Measurements from ENCODE around the gene USP31. TPM values are rescaled to one million over a fixed set of nuclear protein-coding genes. Genes with fewer than 3 reads are reported as not detected.

The USP31 gene
- total and polyA plus RNA-seq, 2 of the 8 experiments (the other 6 are each of a cell fraction or from before 2014, with no cell fraction given): 6.7 to 19.0 TPM

DNA sequence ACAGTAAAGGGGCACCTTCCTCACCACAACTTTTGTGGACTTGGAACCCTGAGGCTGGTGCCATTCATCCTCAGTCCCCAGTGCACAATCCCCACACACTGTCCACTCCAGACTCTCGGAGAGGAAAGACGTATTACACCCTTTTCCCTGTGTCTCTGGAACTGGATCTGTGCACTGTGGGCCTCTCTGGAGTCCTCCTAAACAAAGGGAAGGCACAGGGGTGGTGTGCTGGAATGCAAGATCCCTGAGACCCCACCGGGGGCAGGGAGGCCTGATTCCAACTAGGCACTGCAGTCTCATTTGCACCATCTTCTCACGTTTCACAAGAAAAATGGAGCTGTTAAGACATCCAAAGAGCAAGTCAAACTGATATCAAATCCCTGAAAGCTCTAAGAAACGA, 89.8 kb downstream of the USP31 start:
- peaks cover 2% of the 10 kb centered on the region; the same call in 1 of the 2 replicates for H3K23me2 ChIP-seq (ENCODE audit: low read depth, low read length)
- H4K20me1 ChIP-seq (replicated peaks in 1 of 2; ENCODE audit: control insufficient read depth in 1 of 2, insufficient read depth in 2 of 2, low read length in 2 of 2): no peaks in the 10 kb centered on the region
- no peak overlapping the region; a peak in 2 of 7 replicates for H3K9ac ChIP-seq (replicated peaks in 1 of 4; ENCODE audit: extremely low read depth in 1 of 4, low read depth in 3 of 4, low read length in 3 of 4)
- H3K18ac ChIP-seq (ENCODE audit: extremely low read depth, low read length): peak overlapping the region; percentile 13; the same call in 1 of the 2 replicates
- no peak overlapping the region for H3K23ac ChIP-seq (ENCODE audit: insufficient read length)
- H2BK5ac ChIP-seq (ENCODE audit: low read depth, low read length): no peak overlapping the region
- H3K9me3 ChIP-seq (ENCODE audit: insufficient read depth in 2 of 2, low read depth in 1 of 2, low read length in 1 of 2): no peaks in the 10 kb centered on the region
- H2BK120ac ChIP-seq (replicated peaks; ENCODE audit: low read depth, low read length): no peak overlapping the region
- 77% methylated on average over 4 of the region's 5 CpGs; no CpG with 5 or more reads in 1 of the 2 experiments for WGBS, 2 experiments (ENCODE audit: extremely low coverage in 1 of 2, insufficient coverage in 1 of 2, insufficient read length in 1 of 2, insufficient replicate concordance in 2 of 2, low coverage in 1 of 2, low lambda C conversion rate in 2 of 2, missing lambda C conversion rate in 1 of 2)
- H3K36me3 ChIP-seq (ENCODE audit: control insufficient read depth in 2 of 4, insufficient read depth in 4 of 4, low read length in 3 of 4): no peaks in the 10 kb centered on the region
- H4K91ac ChIP-seq (replicated peaks; ENCODE audit: insufficient read length, low read length): no peak overlapping the region
- no peak overlapping the region for H4K5ac ChIP-seq (ENCODE audit: insufficient read length, low read depth, low read length)
- peaks cover 0 to 13% (median 8%) of the 10 kb centered on the region in 4 experiments; a peak in 3 of 7 replicates for H3K4me1 ChIP-seq (replicated peaks in 1 of 4; ENCODE audit: control insufficient read depth in 3 of 4, insufficient read depth in 4 of 4, low read length in 3 of 4)
- DNase-seq (ENCODE audit: low read depth in 1 of 2, low spot score in 2 of 2) (no peak), FAIRE-seq (no peak)
- H3K14ac ChIP-seq (ENCODE audit: insufficient read length): no peak overlapping the region
- H3K27ac ChIP-seq (ENCODE audit: low read depth, low read length): no peak overlapping the region
- H4K8ac ChIP-seq (ENCODE audit: extremely low read depth, insufficient read depth, low read length): no peak overlapping the region
- H3K4ac ChIP-seq (replicated peaks; ENCODE audit: insufficient read length, low read depth, low read length): no peak overlapping the region
- no peak overlapping the region for H2BK20ac ChIP-seq (ENCODE audit: low read length)
- no peaks in the 10 kb centered on the region for H3K27me3 ChIP-seq (replicated peaks in 1 of 4; ENCODE audit: control insufficient read depth in 3 of 4, extremely low read depth in 1 of 4, insufficient read depth in 3 of 4, low read length in 3 of 4)
- ChIA-PET POLR2A (ENCODE audit: partially characterized antibody) (no interaction called here), CTCF (ENCODE audit: partially characterized antibody) (interaction anchor here (0.6 to 3.9 kb wide), 32 partner anchors 11 to 376 kb away, joined by 3 to 22 read pairs (median 4); no protein-coding TSS in a partner anchor)
- H3K56ac ChIP-seq (replicated peaks; ENCODE audit: insufficient read length, low read depth, low read length): no peak overlapping the region
- peak overlapping the region; percentile 56; the same call in 1 of the 2 replicates for H2AK5ac ChIP-seq (ENCODE audit: low read depth, low read length)
- H3K79me1 ChIP-seq (ENCODE audit: low read depth, low read length): no peaks in the 10 kb centered on the region
- H3K4me2 ChIP-seq (ENCODE audit: insufficient read depth in 1 of 2, low read depth in 2 of 2, low read length in 2 of 2): no peak overlapping the region
- no peaks in the 10 kb centered on the region for H3K79me2 ChIP-seq (ENCODE audit: control insufficient read depth in 1 of 2, insufficient read depth in 2 of 2, low read length in 2 of 2)
- TF ChIP-seq TAF1 (IDR thresholded peaks at IDR 0.05; ENCODE audit: low read depth, low read length): no peak
- 0 out of 2 replicates have a peak, but pooled peaks have one; percentile 61 for TF ChIP-seq TEAD4 (IDR thresholded peaks at IDR 0.05; ENCODE audit: low read depth, low read length)
- TF ChIP-seq TAF7 (optimal IDR thresholded peaks at IDR 0.05; ENCODE audit: borderline replicate concordance, low read depth, low read length): no peak
- no peak overlapping the region for H2BK12ac ChIP-seq (ENCODE audit: low read depth, low read length)
- H2AFZ ChIP-seq (ENCODE audit: low read length): no peak overlapping the region
- H3K4me3 ChIP-seq (ENCODE audit: extremely low read depth in 1 of 4, insufficient read depth in 2 of 4, low read depth in 3 of 4, low read length in 4 of 4): no peak overlapping the region
- H2BK15ac ChIP-seq (ENCODE audit: low read length): peak overlapping the region; percentile 61; the same call in 1 of the 2 replicates
